ENCODE measurements around the gene C12orf56. TPM values are rescaled to one million over a fixed set of nuclear protein-coding genes. Genes with fewer than 3 reads are reported as not detected.

The C12orf56 gene
- total and polyA plus RNA-seq, 9 of the 15 experiments (the other 6 are each of a cell fraction or from before 2014, with no cell fraction given), result 0.40 to 4.8 (median 1.2) TPM

- Histone ChIP-seq H3K9ac (ENCODE audit: insufficient read depth in 1 of 2, low read depth in 2 of 2, low read length in 2 of 2) (no peak overlapping the region), H3K27me3 (ENCODE audit: control insufficient read depth in 2 of 2, insufficient read depth in 2 of 2, low read length in 2 of 2) (peaks cover 6 to 10% of the 10 kb centered on the region in 2 experiments; a peak in 3 of 5 replicates), H3K9me1 (ENCODE audit: control insufficient read depth, insufficient read depth, low read length) (no peaks in the 10 kb centered on the region), H3K27ac (ENCODE audit: extremely low read depth, low read depth, low read length) (no peak overlapping the region), H3K4me2 (ENCODE audit: insufficient read depth, low read length) (no peak overlapping the region), H3K79me2 (ENCODE audit: control insufficient read depth, insufficient read depth, low read length) (peaks cover 12% of the 10 kb centered on the region), H4K20me1 (replicated peaks; ENCODE audit: control insufficient read depth, insufficient read depth, low read length) (no peaks in the 10 kb centered on the region), H3K4me1 (replicated peaks in 1 of 2; ENCODE audit: control insufficient read depth in 2 of 2, insufficient read depth in 2 of 2, low read length in 2 of 2) (peaks cover 0 to 8% of the 10 kb centered on the region in 2 experiments; a peak in 2 of 5 replicates), H3K9me3 (replicated peaks; ENCODE audit: control insufficient read depth, insufficient read depth, low read depth, low read length) (no peaks in the 10 kb centered on the region; the same call in 1 of the 2 replicates), H2AFZ (ENCODE audit: low read depth, low read length) (no peak overlapping the region), H3K36me3 (ENCODE audit: control insufficient read depth, insufficient read depth, low read length) (no peaks in the 10 kb centered on the region), H3K4me3 (no peak overlapping the region)
- no peak for DNase-seq (ENCODE audit: extremely low read depth in 1 of 4, low spot score in 3 of 4)
- ChIA-PET CTCF (ENCODE audit: low intra/inter-chr PET ratio) (no interaction called here), POLR2A (no interaction called here)
- ATAC-seq, result no peak
- no peak for FAIRE-seq
- in situ Hi-C loops (cut with MboI), result no loop called here
- intact Hi-C loops (cut with micrococcal nuclease), result no loop called here
- BruUV-seq (replicated peaks), result no TSS peak
- 0% methylated on average over 2 of the region's 2 CpGs for WGBS (ENCODE audit: insufficient coverage, low coverage, missing lambda C conversion rate)
- no peak for TF ChIP-seq MAFK (IDR thresholded peaks at IDR 0.05; ENCODE audit: low read length)
- TF ChIP-seq ZNF146 (CRISPR knock-in tag; IDR thresholded peaks at IDR 0.05; ENCODE audit: unreplicated experiment), result no peak
- no peak for TF ChIP-seq ZNF436 (CRISPR knock-in tag; IDR thresholded peaks at IDR 0.05)
- TF ChIP-seq ZNF318 (IDR thresholded peaks at IDR 0.05; ENCODE audit: borderline replicate concordance in 1 of 2, low read depth in 1 of 2), result no peak
- TF ChIP-seq HOXB6 (CRISPR knock-in tag; IDR thresholded peaks at IDR 0.05; ENCODE audit: borderline replicate concordance), result no peak
- TF ChIP-seq HSF4 (CRISPR knock-in tag; IDR thresholded peaks at IDR 0.05; ENCODE audit: borderline replicate concordance), result no peak
- no peak for TF ChIP-seq LEF1 (IDR thresholded peaks at IDR 0.05)
- no peak for TF ChIP-seq HNRNPLL (IDR thresholded peaks at IDR 0.05; ENCODE audit: low read depth, low read length, poor library complexity, severe bottlenecking)
- TF ChIP-seq TSC22D4 (tag; IDR thresholded peaks at IDR 0.05), result no peak
- no peak for TF ChIP-seq ZNF23 (CRISPR knock-in tag; IDR thresholded peaks at IDR 0.05)
- no peak for TF ChIP-seq ZNF197 (CRISPR knock-in tag; IDR thresholded peaks at IDR 0.05; ENCODE audit: low read depth)
- TF ChIP-seq CBFB (CRISPR knock-in tag; IDR thresholded peaks at IDR 0.05), result no peak
- no peak for TF ChIP-seq ZNF586 (CRISPR knock-in tag; conservative IDR thresholded peaks at IDR 0.05)
- TF ChIP-seq KLF16 (IDR thresholded peaks at IDR 0.05), result no peak
- TF ChIP-seq IRF9 (tag; IDR thresholded peaks at IDR 0.05), result no peak
- TF ChIP-seq DACH1 (IDR thresholded peaks at IDR 0.05; ENCODE audit: partially characterized antibody), result no peak
Observed at GRCh38 chr12:64225626-64226025, 164.9 kb downstream of the C12orf56 start.

Data from K562 (cell line).